Measurements from ENCODE around the gene DDR2.

DNA sequence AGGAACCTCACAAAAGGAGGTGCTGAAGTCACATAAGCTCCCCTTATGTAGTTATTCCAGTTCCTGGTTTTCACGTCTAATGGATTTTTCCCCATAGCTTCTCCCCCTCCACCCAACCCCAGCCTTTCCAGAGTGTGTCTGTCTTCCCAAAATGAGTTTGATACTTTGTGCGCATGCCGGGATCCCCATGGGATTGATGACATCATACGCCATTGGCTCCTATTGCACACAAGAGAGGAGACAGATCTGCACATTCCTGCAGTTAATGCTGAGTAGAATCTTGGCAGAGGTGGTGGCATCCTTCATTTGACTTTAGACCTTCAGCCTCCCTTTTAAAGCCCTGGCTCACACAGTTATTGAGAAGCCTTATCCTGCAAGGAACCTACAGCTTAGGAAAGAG is 71.4 kb downstream of the DDR2 start:
- no peak for TF ChIP-seq EZH2 (IDR thresholded peaks at IDR 0.05; ENCODE audit: insufficient read depth, poor library complexity, severe bottlenecking)
- no peak for TF ChIP-seq EZH2phosphoT487 (IDR thresholded peaks at IDR 0.05; ENCODE audit: insufficient read depth, low read depth)
